Fibroblast of lung (primary cell): ENCODE results near the gene RADIL. TPM values are rescaled to one million over a fixed set of nuclear protein-coding genes. Genes with fewer than 3 reads are reported as not detected.

Experiments used
- DNase-seq, 2 donors: peaks; one replicate each; pipeline versions ENCODE4 v3.0.0 to v3.0.0-alpha.2; 2010; ENCODE audit warnings: low read depth in 2 of 2
- H2AFZ ChIP-seq: 2 replicates; pipeline ENCODE4 v1.5.1; 2012; ENCODE audit warnings: low read length, control low read depth, inconsistent platforms
- H3K27ac ChIP-seq: 2 replicates; pipeline ENCODE4 v1.5.1; 2011; ENCODE audit warnings: low read length, control low read depth; ENCODE audit not compliant: insufficient read depth
- H3K27me3 ChIP-seq: 2 replicates; pipeline ENCODE4 v1.5.1; 2011; ENCODE audit warnings: mild to moderate bottlenecking, low read length; ENCODE audit not compliant: control insufficient read depth, insufficient read depth
- H3K36me3 ChIP-seq: 2 replicates; pipeline ENCODE4 v1.5.1; 2011; ENCODE audit warnings: low read length; ENCODE audit not compliant: control insufficient read depth, insufficient read depth
- H3K4me1 ChIP-seq: 2 replicates; pipeline ENCODE4 v1.5.1; 2011; ENCODE audit warnings: low read length; ENCODE audit not compliant: control insufficient read depth, insufficient read depth; ENCODE audit errors: extremely low read depth
- H3K4me2 ChIP-seq: 2 replicates; pipeline ENCODE4 v1.5.1; 2011; ENCODE audit warnings: low read length, control low read depth; ENCODE audit not compliant: insufficient read depth; ENCODE audit errors: extremely low read depth
- H3K4me3 ChIP-seq, 4 experiments: fragments of 200-600 bp in 1 of 4; sonication (generic) in 1 of 4; replicated peaks in 1 of 4; 2 replicates each; pipeline ENCODE4 v1.5.1; 2011 to 2016; ENCODE audit warnings: low read length in 4 of 4, low read depth in 3 of 4, mild to moderate bottlenecking in 3 of 4, control low read depth in 2 of 4, inconsistent platforms in 1 of 4, mixed read lengths in 1 of 4; ENCODE audit not compliant: insufficient read depth in 1 of 4; ENCODE audit errors: control extremely low read depth in 1 of 4
- H3K79me2 ChIP-seq: 2 replicates; pipeline ENCODE4 v1.5.1; 2012; ENCODE audit warnings: mild to moderate bottlenecking, low read length, inconsistent platforms; ENCODE audit not compliant: control insufficient read depth, insufficient read depth
- H3K9ac ChIP-seq: 2 replicates; pipeline ENCODE4 v1.5.1; 2011; ENCODE audit warnings: mild to moderate bottlenecking, low read length, control low read depth; ENCODE audit not compliant: insufficient read depth
- H3K9me3 ChIP-seq: 2 replicates; pipeline ENCODE4 v1.5.1; 2012; ENCODE audit warnings: low read depth, low read length; ENCODE audit not compliant: control insufficient read depth, insufficient read depth
- H4K20me1 ChIP-seq: 2 replicates; pipeline ENCODE4 v1.5.1; 2011; ENCODE audit warnings: low read length; ENCODE audit not compliant: control insufficient read depth, insufficient read depth; ENCODE audit errors: extremely low read depth
- CTCF ChIP-seq, 2 donors: IDR thresholded peaks in 1 of 2; conservative IDR thresholded peaks in 1 of 2; 1 replicate in 1 of 2; 2 replicates in 1 of 2; pipeline ENCODE4 v1.5.1; 2011 to 2012; ENCODE audit warnings: low read length in 2 of 2, control low read depth in 1 of 2, inconsistent platforms in 1 of 2, low read depth in 1 of 2, mild to moderate bottlenecking in 1 of 2
- EZH2 ChIP-seq: IDR thresholded peaks from 2 replicates; pipeline ENCODE4 v1.5.1; 2012; ENCODE audit warnings: low read length, control low read depth, mild to moderate bottlenecking; ENCODE audit errors: missing control alignments
- polyA plus RNA-seq, 2 donors: library from polyadenylated mRNA; depleted of rRNA in 1 of 2; stranded (reverse) in 1 of 2; unstranded in 1 of 2; fragments of >200 nt; gene quantifications; 2 replicates each; pipeline ENCODE4 v1.2.1, GENCODE V29; 2011 to 2012; ENCODE audit warnings: missing spikeins in 1 of 2
- total RNA-seq: library from RNA; depleted of rRNA; stranded (reverse); fragments of >200 nt; gene quantifications from 2 replicates; pipeline ENCODE4 v1.2.1, GENCODE V29; 2014

RADIL gene
- total and polyA plus RNA-seq, 2 donors (not counting 1 experiment from before 2014, with no cell fraction given), result 0.33 to 0.85 TPM

- Histone ChIP-seq H2AFZ (no peak overlapping the region), H3K4me3 (no peak overlapping the region), H3K9me3 (no peaks in the 10 kb centered on the region), H3K79me2 (no peaks in the 10 kb centered on the region), H3K9ac (no peak overlapping the region), H3K4me2 (no peak overlapping the region), H3K27ac (no peak overlapping the region), H3K4me1 (peaks cover 8% of the 10 kb centered on the region), H4K20me1 (no peaks in the 10 kb centered on the region), H3K27me3 (no peaks in the 10 kb centered on the region), H3K36me3 (no peaks in the 10 kb centered on the region)
- no peak for DNase-seq
- no peak for TF ChIP-seq CTCF (conservative IDR thresholded peaks at IDR 0.05 in 1 of 2, IDR thresholded peaks at IDR 0.05 in 1 of 2; ENCODE audit: low read depth in 1 of 2, low read length in 2 of 2)
- no peak for TF ChIP-seq EZH2
These were observed 1.8 kb upstream of the RADIL start for GRCh38 chr7:4885317-4885807.

GRCh38 chr7:4884164-4884563 lies 648 bp upstream of the RADIL start:
- Histone ChIP-seq H3K9ac (no peak overlapping the region), H3K27me3 (no peaks in the 10 kb centered on the region), H3K79me2 (no peaks in the 10 kb centered on the region), H3K4me3 (no peak overlapping the region), H3K9me3 (no peaks in the 10 kb centered on the region), H3K36me3 (no peaks in the 10 kb centered on the region), H4K20me1 (no peaks in the 10 kb centered on the region), H3K4me1 (peaks cover 8% of the 10 kb centered on the region), H3K4me2 (no peak overlapping the region), H3K27ac (no peak overlapping the region), H2AFZ (no peak overlapping the region)
- no peak for DNase-seq
- TF ChIP-seq EZH2 (no peak), CTCF (conservative IDR thresholded peaks at IDR 0.05 in 1 of 2, IDR thresholded peaks at IDR 0.05 in 1 of 2; ENCODE audit: low read depth in 1 of 2, low read length in 2 of 2) (no peak)

GRCh38 chr7:4883033-4883371 lies 514 bp downstream of the RADIL start:
- no peak for TF ChIP-seq CTCF (conservative IDR thresholded peaks at IDR 0.05 in 1 of 2, IDR thresholded peaks at IDR 0.05 in 1 of 2; ENCODE audit: low read depth in 1 of 2, low read length in 2 of 2)
- no peak for TF ChIP-seq EZH2
- Histone ChIP-seq H3K79me2 (no peaks in the 10 kb centered on the region), H3K36me3 (no peaks in the 10 kb centered on the region), H2AFZ (peak overlapping the region; percentile 94), H3K4me3 (peak overlapping the region; percentile 34 to 59 (median 54)), H4K20me1 (no peaks in the 10 kb centered on the region), H3K9me3 (no peaks in the 10 kb centered on the region), H3K27ac (peak overlapping the region; percentile 87), H3K27me3 (no peaks in the 10 kb centered on the region), H3K4me1 (peaks cover 8% of the 10 kb centered on the region), H3K4me2 (peak overlapping the region; percentile 99), H3K9ac (peak overlapping the region; percentile 66)
- no peak for DNase-seq
